DMS53 treated with DMSO at 0.1 percent for 48 hours (cell line): ENCODE data around the gene PANK4.

ENCODE experiments used
- DNase-seq: peaks from one replicate; lab custom pipeline; 2025; ENCODE audit not compliant: unreplicated experiment; lab: John Stamatoyannopoulos, UW

Gene PANK4

DNA sequence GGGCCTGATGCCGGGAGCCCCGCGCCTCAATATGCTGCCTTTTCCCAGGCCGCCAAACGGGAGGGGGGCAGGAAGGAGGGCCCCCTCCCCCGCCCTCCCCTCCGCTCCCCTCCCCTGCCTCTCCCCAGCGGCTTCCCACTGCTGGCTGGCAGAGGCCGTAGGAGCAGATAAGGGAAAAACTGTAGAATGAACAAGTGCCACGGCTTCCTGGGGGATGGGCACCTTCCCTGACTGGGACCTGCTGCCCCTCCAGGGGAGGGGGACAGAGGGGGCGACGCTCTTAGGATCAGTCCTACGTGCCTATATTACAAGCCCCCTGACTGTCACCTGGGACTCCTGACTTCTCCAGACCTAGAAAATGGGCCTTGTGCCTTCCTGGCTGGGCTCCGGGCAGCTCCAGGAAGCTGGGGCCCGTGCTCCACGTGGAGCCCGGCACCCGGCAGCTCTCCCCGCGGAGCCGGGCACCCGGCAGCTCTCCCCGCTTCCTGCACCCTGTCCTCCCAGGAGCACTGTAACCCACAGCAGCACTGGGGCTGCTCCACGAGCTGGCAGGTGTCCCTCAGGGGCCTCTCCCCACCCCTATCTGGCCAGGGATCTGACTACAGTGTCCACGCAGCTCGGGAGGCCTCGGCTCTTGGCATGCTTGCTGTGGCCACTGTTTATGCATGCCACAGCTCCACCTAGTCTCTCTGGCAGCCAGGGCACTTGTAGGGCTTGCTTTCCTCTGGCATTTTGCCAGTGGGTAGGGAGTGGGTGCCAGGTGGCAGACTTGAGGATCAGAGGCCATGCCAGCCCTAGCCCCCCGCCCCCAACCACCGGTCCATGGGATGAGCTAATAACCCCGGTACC, 4.3 kb upstream of the PANK4 start:
- peak; percentile 12 for DNase-seq

- no peak for DNase-seq
Measured at GRCh38 chr1:2529784-2530512, 3.6 kb upstream of the PANK4 start, which contains the start of gene HES5. TSS of gene HES5 (minus strand) at chr1:2530263. CDS start at chr1:2530164, 99 bp downstream.

GRCh38 chr1:2528966-2529783, 2.8 kb upstream of the PANK4 start:
- DNase-seq: no peak

DNA sequence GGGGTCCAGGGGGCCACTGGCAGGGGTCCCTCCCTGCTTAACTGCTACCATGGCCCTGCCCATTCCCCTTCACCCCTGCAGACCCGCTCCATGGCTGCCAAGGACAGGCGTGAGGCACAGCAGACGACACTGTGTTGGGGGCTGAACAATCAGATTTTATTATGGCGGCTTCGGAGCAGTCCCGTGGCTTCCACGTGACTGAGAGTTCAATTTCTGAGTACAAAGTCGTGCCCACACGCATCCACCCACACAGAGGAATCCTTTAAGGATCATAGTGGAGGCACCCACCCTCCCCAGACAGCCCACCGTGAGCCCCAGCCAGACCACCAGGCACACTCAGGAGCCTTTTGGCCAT, 2.2 kb upstream of the PANK4 start:
- no peak for DNase-seq

DNA sequence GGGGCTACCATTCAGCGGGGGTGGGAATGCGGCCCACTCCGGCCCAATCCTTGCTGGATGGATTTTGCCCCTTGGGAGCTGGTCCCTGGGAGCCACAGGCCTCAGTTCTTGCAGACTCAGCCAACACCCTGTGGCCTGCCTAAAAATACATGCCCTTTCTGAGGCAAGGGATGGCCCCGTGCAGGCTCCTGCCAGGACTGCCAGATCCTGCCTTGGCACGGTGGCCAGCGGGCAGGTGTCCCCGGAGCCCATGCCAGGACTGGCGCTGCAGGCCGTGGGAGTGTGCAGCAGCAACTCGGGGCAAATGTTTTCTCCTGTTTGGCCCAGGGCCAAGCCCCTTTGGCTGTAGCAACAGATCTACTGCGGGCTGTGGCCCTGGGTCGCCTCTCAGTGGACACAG, 1.6 kb upstream of the PANK4 start:
- no peak for DNase-seq

- no peak for DNase-seq
Measured at GRCh38 chr1:2527556-2527860, 1.1 kb upstream of the PANK4 start.

GRCh38 chr1:2526824-2527555, 594 bp upstream of the PANK4 start:
- DNase-seq: no peak

- no peak for DNase-seq
Measured at GRCh38 chr1:2525572-2525919, 850 bp downstream of the PANK4 start.

GRCh38 chr1:2523891-2524609, 2.3 kb downstream of the PANK4 start:
- DNase-seq: no peak

DNA sequence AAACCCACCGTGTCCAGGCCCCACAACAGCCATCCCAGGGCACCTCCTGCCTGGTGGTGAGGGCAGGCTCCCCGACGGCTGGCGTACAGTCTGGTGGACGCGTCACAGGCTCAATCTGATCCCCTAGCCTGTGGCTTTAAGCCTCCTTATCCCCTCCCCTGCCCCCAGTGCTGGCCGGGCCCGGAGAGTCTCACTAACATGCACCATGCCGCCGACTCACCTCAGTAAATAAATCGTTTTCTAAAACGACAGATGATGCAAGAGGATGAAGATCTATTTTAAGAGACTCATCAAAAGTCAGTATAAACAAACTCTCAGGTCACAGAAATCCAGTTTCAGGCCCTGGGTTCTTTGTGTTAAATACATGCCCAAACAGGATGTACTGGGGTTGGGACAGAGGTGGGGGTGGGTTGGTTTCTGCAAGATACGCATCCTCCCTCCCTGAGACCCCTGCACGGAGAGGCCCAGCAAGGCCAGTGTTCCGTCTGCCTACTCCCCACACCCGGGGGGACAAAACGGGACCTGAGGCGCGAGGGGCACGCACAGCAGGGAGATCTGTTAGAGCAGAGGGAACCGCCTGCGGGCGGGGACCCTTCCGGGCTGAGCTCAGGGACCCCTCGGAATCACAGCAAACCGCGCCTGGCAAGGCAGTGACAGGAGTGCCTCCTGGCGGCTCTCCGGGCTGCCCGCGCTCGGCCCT, 3.1 kb downstream of the PANK4 start:
- DNase-seq: no peak

- DNase-seq: no peak
Measured at GRCh38 chr1:2522230-2522629, 4.2 kb downstream of the PANK4 start.

DNA sequence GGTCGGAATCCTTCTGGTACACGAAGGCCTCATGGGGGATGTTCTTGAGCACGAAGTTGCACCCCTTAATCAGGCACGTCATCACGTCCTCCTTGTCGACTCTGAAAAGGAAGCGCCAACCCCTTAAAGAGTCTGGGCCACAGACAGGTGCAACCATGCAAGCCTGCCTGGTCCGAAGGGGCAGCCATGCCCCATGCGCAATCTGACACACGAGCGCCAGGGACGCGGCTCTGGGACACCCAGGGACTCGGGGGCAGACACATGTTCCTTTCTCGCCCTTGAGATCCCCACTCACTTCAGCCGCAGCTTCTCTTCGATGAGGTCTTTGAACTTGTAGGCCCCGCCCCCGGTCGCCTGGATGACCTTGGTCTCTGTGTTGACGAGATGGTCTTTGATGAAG, 5.6 kb downstream of the PANK4 start:
- DNase-seq: no peak

- DNase-seq: no peak
Measured at GRCh38 chr1:2520206-2520605, 6.2 kb downstream of the PANK4 start.

- DNase-seq: no peak
Measured at GRCh38 chr1:2519729-2520128, 6.7 kb downstream of the PANK4 start.

DNA sequence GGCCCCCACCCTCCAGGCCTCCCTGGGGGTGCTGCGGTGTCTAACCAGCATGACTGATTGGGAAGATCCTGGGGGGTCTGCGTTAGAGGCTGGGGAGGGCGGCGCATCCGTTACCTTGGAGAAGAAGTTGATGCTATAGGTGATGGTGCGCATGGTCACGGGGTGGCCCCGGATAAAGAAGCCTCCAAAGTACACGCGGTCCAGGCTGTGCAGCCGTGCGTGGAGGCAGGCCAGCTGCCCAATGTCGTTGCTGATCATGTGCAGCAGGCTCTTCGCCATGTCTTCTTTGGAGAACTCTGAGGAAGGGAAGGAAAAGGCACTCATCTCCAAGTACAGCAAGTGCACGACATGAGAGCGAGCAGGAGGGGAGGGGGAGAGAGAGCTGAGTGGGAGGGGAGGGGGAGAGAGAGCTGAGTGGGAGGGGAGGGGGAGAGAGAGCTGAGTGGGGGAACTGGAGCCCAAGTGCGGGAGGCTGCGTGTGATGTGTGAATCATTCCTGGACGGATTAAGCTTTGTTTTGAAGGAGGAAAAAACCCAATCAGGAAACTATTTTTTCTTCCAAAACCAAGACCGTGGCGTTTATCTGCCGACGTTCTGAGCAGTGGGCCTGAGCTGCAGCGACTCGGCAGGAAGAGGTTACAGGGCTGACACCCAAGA, 7.2 kb downstream of the PANK4 start:
- no peak for DNase-seq

- no peak for DNase-seq
Measured at GRCh38 chr1:2518528-2518927, 7.9 kb downstream of the PANK4 start.

DNA sequence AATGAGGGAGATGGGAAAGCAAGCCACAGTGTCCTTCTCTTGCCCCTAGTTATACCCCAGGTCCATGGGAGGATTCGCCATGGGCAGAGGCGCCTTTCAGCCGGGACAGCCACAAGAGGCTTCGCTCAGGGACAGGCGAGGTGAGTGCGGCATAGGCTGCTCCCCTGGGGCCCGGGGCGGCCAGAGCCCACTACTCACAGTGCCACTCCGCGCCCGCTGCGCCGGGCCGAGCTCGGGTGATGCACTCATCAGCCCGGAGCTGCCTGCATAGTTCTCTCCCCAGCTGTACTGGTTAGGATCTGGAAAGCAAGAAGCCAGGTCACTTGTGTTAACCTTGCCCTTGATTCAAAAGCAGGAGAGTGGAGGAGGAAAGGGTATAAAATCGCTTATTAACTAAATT, 8.4 kb downstream of the PANK4 start:
- no peak for DNase-seq

DNA sequence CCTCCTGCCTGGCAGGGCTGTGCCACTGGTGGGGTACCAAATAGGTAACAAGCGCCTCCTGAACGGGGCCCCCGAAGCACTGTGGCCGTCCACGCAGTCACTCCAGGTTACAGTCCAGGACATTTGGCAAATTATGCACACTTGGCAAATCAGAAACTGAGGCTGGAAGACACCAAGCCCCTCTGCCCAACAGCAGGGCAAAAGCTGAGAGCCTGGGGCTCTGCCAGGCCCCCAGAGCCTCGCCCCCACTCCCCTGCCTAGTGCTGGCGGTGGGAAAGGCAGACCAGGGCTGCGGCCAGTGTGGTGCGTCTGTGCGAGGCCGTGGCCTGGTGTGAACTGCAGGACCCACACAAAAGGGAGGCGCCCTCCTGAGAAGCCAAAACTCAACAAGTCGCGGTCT, 9.4 kb downstream of the PANK4 start:
- DNase-seq: no peak

GRCh38 chr1:2516124-2516523, 10.3 kb downstream of the PANK4 start:
- DNase-seq: no peak

DNA sequence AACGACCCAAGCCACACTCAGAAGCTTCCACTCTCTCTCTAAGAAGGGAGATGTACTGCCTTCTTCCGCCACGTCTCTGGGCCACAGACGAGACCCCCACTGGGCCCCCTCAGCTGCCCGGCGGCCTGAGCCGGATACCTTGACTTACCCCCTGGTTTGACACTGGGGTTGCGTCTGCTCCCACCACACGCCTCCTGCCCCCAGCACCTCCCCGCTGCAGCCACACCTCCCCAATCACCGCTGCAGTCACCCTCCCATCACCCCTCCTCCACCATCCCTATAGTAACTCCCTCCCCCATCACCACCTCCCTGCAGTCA, 10.7 kb downstream of the PANK4 start:
- no peak for DNase-seq
